Liver (tissue), 9 donors: Measurements from ENCODE around the gene SLC27A4. TPM values are rescaled to one million over a fixed set of nuclear protein-coding genes. Genes with fewer than 3 reads are reported as not detected.

Source experiments
- DNase-seq: peaks from one replicate; pipeline ENCODE4 v3.0.0-alpha.2; 2017; ENCODE audit warnings: low spot score
- H3K27ac ChIP-seq, 2 donors: one replicate each; pipeline ENCODE4 v1.7.0; 2013; ENCODE audit warnings: inconsistent platforms in 2 of 2, low read length in 2 of 2, control low read depth in 1 of 2, low read depth in 1 of 2, mild to moderate bottlenecking in 1 of 2
- H3K27me3 ChIP-seq, 4 donors: one replicate each; pipeline versions ENCODE4 v1.6.1 to v1.7.0; 2013; ENCODE audit warnings: low read length in 3 of 4, inconsistent platforms in 1 of 4, mild to moderate bottlenecking in 1 of 4, moderate library complexity in 1 of 4; ENCODE audit not compliant: control insufficient read depth in 4 of 4, insufficient read depth in 4 of 4
- H3K36me3 ChIP-seq, 4 donors: one replicate each; pipeline versions ENCODE4 v1.6.1 to v1.7.0; 2013; ENCODE audit warnings: low read length in 3 of 4, mild to moderate bottlenecking in 3 of 4, low read depth in 1 of 4, moderate library complexity in 1 of 4; ENCODE audit not compliant: control insufficient read depth in 4 of 4, insufficient read depth in 3 of 4
- H3K4me1 ChIP-seq, 4 donors: one replicate each; pipeline versions ENCODE4 v1.6.1 to v1.7.0; 2013; ENCODE audit warnings: low read length in 3 of 4, mild to moderate bottlenecking in 3 of 4, moderate library complexity in 1 of 4; ENCODE audit not compliant: control insufficient read depth in 4 of 4, insufficient read depth in 4 of 4
- H3K4me3 ChIP-seq, 3 donors: one replicate each; pipeline versions ENCODE4 v1.6.1 to v1.7.0; 2013; ENCODE audit warnings: low read length in 3 of 3, control low read depth in 1 of 3, low read depth in 1 of 3, mild to moderate bottlenecking in 1 of 3
- H3K9ac ChIP-seq, 2 donors: one replicate each; pipeline ENCODE4 v1.7.0; 2013; ENCODE audit warnings: low read length in 2 of 2, mild to moderate bottlenecking in 2 of 2, moderate library complexity in 2 of 2, control low read depth in 1 of 2, low read depth in 1 of 2
- H3K9me3 ChIP-seq, 4 donors: one replicate each; pipeline versions ENCODE4 v1.6.1 to v1.7.0; 2013; ENCODE audit warnings: low read length in 3 of 4; ENCODE audit not compliant: control insufficient read depth in 4 of 4
- EGR1 ChIP-seq, 2 donors: IDR thresholded peaks; 2 replicates each; pipeline ENCODE4 v1.6.1; 2016 to 2018; ENCODE audit warnings: antibody characterized with exemption in 2 of 2, low read depth in 2 of 2
- FOXA1 ChIP-seq: IDR thresholded peaks from 2 replicates; pipeline ENCODE4 v1.6.1; 2016; ENCODE audit warnings: antibody characterized with exemption
- FOXA2 ChIP-seq: IDR thresholded peaks from 2 replicates; pipeline ENCODE4 v1.6.1; 2016; ENCODE audit warnings: antibody characterized with exemption
- GABPA ChIP-seq, 2 donors: IDR thresholded peaks in 1 of 2; conservative IDR thresholded peaks in 1 of 2; 2 replicates each; pipeline ENCODE4 v1.6.1; 2016; ENCODE audit warnings: antibody characterized with exemption in 2 of 2, mild to moderate bottlenecking in 1 of 2, moderate library complexity in 1 of 2
- HNF4A ChIP-seq, 2 donors: conservative IDR thresholded peaks; 2 replicates each; pipeline ENCODE4 v1.6.1; 2016; ENCODE audit warnings: antibody characterized with exemption in 2 of 2, mild to moderate bottlenecking in 2 of 2
- HNF4G ChIP-seq: IDR thresholded peaks from 2 replicates; pipeline ENCODE4 v1.6.1; 2016; ENCODE audit warnings: antibody characterized with exemption
- JUND ChIP-seq, 2 donors: IDR thresholded peaks; 2 replicates each; pipeline ENCODE4 v1.6.1; 2016; ENCODE audit warnings: antibody characterized with exemption in 2 of 2
- NR2F2 ChIP-seq: IDR thresholded peaks from 2 replicates; pipeline ENCODE4 v1.6.1; 2016; ENCODE audit warnings: antibody characterized with exemption
- RAD21 ChIP-seq, 2 donors: IDR thresholded peaks; 2 replicates each; pipeline ENCODE4 v1.6.1; 2016; ENCODE audit warnings: antibody characterized with exemption in 2 of 2, mild to moderate bottlenecking in 2 of 2
- SP1 ChIP-seq: IDR thresholded peaks from 2 replicates; pipeline ENCODE4 v1.6.1; 2018; ENCODE audit warnings: antibody characterized with exemption, mild to moderate bottlenecking
- TAF1 ChIP-seq: conservative IDR thresholded peaks from 2 replicates; pipeline ENCODE4 v1.6.1; 2016; ENCODE audit warnings: antibody characterized with exemption, mild to moderate bottlenecking
- YY1 ChIP-seq: IDR thresholded peaks from 2 replicates; pipeline ENCODE4 v1.6.1; 2016; ENCODE audit warnings: antibody characterized with exemption, mild to moderate bottlenecking
- whole genome bisulfite sequencing: extraction: QIAGEN DNeasy Blood & Tissue Kit; methylation state at CpG from one replicate; pipeline ENCODE4 v1.1.7; 2013; 5-methylcytosine and 5-hydroxymethylcytosine counted together
- polyA plus RNA-seq, 2 donors: library from polyadenylated mRNA; stranded (reverse) in 1 of 2; unstranded in 1 of 2; fragments of 200-250 nt in 1 of 2; fragments of >200 nt in 1 of 2; fragmentation: Nextera tagmentation in 1 of 2; extraction: Ambion mirVana in 1 of 2; gene quantifications; one replicate each; pipeline versions ENCODE4 v1.2.1 to v1.2.3, GENCODE V29; 2013 to 2015
- total RNA-seq, 2 donors: library from RNA; depleted of rRNA; stranded (reverse); fragments of >200 nt; gene quantifications; one replicate each; pipeline ENCODE4 v1.2.3, GENCODE V29; 2014
- TF ChIP-seq, protein P1 (sequence below): fragments of 150-350 bp; IDR thresholded peaks from 2 replicates; pipeline ENCODE4 v1.5.1; 2017; ENCODE audit warnings: improper control_type of control experiment, low read depth, low read length; ENCODE audit not compliant: missing input control
- TF ChIP-seq, protein P2 (sequence below): IDR thresholded peaks from 2 replicates; pipeline ENCODE4 v1.6.1; 2016; ENCODE audit warnings: antibody characterized with exemption, mild to moderate bottlenecking
- TF ChIP-seq, protein P3 (sequence below): IDR thresholded peaks from 2 replicates; pipeline ENCODE4 v1.6.1; 2016; ENCODE audit warnings: antibody characterized with exemption
- TF ChIP-seq, protein P4 (sequence below): IDR thresholded peaks from 2 replicates; pipeline ENCODE4 v1.6.1; 2016; ENCODE audit warnings: antibody characterized with exemption
- TF ChIP-seq, protein P5 (sequence below): IDR thresholded peaks from 2 replicates; pipeline ENCODE4 v1.6.1; 2016; ENCODE audit warnings: antibody characterized with exemption
- donor health status: healthy.
- donor health status: healthy.
- donor health status: healthy.
- donor health status: healthy.
- donor health status: healthy.

Gene SLC27A4
- total and polyA plus RNA-seq, 4 donors: 5.9 to 36.4 (median 14.7) TPM

DNA sequence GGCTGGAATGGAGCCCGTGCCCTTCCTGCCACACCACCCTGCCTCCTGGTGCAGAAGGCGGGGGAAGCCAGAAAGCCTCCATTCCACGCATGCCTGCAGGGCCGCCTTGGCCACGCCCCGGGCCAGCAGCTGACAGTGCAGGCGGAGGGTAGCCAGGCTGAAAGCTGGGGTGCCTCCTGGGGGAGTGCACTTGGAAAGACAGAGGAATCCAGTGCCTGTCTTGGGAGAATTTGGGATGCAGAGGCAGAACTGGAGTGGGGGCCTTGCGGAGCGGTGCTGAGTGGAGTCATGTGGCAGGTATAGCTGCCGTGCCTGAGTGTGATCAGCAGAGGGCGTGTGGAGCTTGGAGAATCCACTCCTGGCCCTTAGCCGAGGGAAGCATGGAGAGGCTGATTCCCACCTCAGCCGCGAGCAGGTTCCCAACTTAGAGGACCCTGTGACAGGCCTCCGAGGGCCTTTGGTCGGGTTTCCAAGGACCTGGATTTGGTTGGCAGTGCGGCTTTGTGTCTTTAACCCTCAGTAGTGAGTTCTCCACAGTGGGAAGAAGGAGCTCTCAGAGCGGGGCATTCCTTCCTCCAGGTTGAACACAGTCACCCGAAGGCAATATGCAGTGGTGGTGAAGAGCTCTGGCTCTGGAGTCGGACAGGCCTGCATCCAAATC lies 21.8 kb downstream of the SLC27A4 start:
- 12% methylated on average over 20 of the region's 20 CpGs for WGBS
- Histone ChIP-seq H3K9ac (peak overlapping the region in 1 of 2 donors; percentile 13), H3K36me3 (no peaks in the 10 kb centered on the region), H3K27me3 (no peaks in the 10 kb centered on the region), H3K4me1 (peaks cover 3 to 22% (median 11%) of the 10 kb centered on the region in 4 donors), H3K4me3 (peak overlapping the region in 2 of 3 donors; percentile 51 to 65), H3K9me3 (no peaks in the 10 kb centered on the region), H3K27ac (no peak overlapping the region)
- DNase-seq: peak; percentile 79
- TF ChIP-seq, protein P1, sequence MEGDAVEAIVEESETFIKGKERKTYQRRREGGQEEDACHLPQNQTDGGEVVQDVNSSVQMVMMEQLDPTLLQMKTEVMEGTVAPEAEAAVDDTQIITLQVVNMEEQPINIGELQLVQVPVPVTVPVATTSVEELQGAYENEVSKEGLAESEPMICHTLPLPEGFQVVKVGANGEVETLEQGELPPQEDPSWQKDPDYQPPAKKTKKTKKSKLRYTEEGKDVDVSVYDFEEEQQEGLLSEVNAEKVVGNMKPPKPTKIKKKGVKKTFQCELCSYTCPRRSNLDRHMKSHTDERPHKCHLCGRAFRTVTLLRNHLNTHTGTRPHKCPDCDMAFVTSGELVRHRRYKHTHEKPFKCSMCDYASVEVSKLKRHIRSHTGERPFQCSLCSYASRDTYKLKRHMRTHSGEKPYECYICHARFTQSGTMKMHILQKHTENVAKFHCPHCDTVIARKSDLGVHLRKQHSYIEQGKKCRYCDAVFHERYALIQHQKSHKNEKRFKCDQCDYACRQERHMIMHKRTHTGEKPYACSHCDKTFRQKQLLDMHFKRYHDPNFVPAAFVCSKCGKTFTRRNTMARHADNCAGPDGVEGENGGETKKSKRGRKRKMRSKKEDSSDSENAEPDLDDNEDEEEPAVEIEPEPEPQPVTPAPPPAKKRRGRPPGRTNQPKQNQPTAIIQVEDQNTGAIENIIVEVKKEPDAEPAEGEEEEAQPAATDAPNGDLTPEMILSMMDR: peak; percentile 75
- TF ChIP-seq RAD21 (IDR thresholded peaks at IDR 0.05): peak; percentile 86 to 90
- TF ChIP-seq HNF4A (conservative IDR thresholded peaks at IDR 0.05): no peak
- TF ChIP-seq NR2F2: no peak
- no peak for TF ChIP-seq JUND (IDR thresholded peaks at IDR 0.05)
- TF ChIP-seq, protein P2, sequence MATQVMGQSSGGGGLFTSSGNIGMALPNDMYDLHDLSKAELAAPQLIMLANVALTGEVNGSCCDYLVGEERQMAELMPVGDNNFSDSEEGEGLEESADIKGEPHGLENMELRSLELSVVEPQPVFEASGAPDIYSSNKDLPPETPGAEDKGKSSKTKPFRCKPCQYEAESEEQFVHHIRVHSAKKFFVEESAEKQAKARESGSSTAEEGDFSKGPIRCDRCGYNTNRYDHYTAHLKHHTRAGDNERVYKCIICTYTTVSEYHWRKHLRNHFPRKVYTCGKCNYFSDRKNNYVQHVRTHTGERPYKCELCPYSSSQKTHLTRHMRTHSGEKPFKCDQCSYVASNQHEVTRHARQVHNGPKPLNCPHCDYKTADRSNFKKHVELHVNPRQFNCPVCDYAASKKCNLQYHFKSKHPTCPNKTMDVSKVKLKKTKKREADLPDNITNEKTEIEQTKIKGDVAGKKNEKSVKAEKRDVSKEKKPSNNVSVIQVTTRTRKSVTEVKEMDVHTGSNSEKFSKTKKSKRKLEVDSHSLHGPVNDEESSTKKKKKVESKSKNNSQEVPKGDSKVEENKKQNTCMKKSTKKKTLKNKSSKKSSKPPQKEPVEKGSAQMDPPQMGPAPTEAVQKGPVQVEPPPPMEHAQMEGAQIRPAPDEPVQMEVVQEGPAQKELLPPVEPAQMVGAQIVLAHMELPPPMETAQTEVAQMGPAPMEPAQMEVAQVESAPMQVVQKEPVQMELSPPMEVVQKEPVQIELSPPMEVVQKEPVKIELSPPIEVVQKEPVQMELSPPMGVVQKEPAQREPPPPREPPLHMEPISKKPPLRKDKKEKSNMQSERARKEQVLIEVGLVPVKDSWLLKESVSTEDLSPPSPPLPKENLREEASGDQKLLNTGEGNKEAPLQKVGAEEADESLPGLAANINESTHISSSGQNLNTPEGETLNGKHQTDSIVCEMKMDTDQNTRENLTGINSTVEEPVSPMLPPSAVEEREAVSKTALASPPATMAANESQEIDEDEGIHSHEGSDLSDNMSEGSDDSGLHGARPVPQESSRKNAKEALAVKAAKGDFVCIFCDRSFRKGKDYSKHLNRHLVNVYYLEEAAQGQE: no peak
- TF ChIP-seq YY1: peak; percentile 57
- no peak for TF ChIP-seq EGR1 (IDR thresholded peaks at IDR 0.05; ENCODE audit: low read depth in 2 of 2)

DNA sequence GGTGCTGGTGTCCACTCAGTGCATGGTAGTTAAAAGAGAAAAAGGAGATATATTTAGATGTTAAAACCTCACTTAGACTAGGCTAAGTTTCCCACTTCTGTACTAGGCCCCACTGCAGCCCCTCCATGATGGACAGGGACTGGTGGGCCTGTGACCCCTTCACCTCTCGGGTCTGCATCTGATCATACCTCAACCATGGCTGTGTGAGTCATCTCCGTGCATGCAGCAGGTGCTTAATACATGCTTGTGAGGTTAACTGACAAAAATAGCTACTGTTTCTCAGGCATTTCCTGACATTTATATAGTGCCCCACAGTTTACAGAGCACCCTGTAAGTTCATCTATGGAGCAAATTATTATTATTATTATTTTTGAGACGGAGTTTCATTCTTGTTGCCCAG lies 22.4 kb downstream of the SLC27A4 start:
- no peak overlapping the region for H3K4me3 ChIP-seq
- 86% methylated on average over 3 of the region's 3 CpGs for WGBS
- H3K27me3 ChIP-seq: no peaks in the 10 kb centered on the region
- TF ChIP-seq, protein P3, sequence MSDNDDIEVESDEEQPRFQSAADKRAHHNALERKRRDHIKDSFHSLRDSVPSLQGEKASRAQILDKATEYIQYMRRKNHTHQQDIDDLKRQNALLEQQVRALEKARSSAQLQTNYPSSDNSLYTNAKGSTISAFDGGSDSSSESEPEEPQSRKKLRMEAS: no peak
- no peaks in the 10 kb centered on the region for H3K36me3 ChIP-seq
- H3K9me3 ChIP-seq: no peaks in the 10 kb centered on the region
- no peak overlapping the region for H3K27ac ChIP-seq
- no peak overlapping the region for H3K9ac ChIP-seq
- no peak for DNase-seq
- peaks cover 3 to 18% (median 9%) of the 10 kb centered on the region in 4 donors for H3K4me1 ChIP-seq

DNA sequence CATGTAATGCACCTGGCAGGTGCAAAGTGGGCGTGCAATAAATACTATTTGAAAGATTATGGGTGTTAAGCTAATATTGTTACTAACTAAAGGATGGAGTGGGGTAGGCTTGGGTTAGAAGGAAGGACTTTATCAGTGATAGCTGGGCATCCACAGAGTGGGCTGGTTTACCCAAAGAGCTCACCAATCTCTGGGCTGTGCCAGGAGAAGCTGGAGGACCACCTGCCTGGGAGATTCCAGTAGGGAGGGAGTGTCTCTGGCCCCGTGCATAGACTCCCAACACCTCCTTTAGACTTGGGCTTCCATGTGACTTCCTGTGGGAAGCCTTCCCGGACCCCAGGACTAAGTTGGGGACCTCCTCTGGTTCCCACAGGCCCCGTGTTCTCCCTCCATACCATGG lies 25.2 kb downstream of the SLC27A4 start:
- no peaks in the 10 kb centered on the region for H3K36me3 ChIP-seq
- H3K4me1 ChIP-seq: peaks cover 3 to 18% (median 11%) of the 10 kb centered on the region in 4 donors
- no peak overlapping the region for H3K9ac ChIP-seq
- H3K27ac ChIP-seq: no peak overlapping the region
- H3K27me3 ChIP-seq: no peaks in the 10 kb centered on the region
- WGBS: 87% methylated on average over 4 of the region's 4 CpGs
- DNase-seq: no peak
- H3K9me3 ChIP-seq: no peaks in the 10 kb centered on the region
- no peak overlapping the region for H3K4me3 ChIP-seq
- TF ChIP-seq SP1 (no peak), TAF1 (no peak), YY1 (no peak), HNF4G (no peak), EGR1 (IDR thresholded peaks at IDR 0.05; ENCODE audit: low read depth in 2 of 2) (no peak), FOXA1 (no peak), JUND (IDR thresholded peaks at IDR 0.05) (no peak), FOXA2 (no peak), RAD21 (IDR thresholded peaks at IDR 0.05) (no peak), HNF4A (conservative IDR thresholded peaks at IDR 0.05) (no peak), GABPA (IDR thresholded peaks at IDR 0.05 in 1 of 2, conservative IDR thresholded peaks at IDR 0.05 in 1 of 2) (no peak)
- TF ChIP-seq, protein P4, sequence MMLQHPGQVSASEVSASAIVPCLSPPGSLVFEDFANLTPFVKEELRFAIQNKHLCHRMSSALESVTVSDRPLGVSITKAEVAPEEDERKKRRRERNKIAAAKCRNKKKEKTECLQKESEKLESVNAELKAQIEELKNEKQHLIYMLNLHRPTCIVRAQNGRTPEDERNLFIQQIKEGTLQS: no peak
- TF ChIP-seq, protein P3: no peak
- TF ChIP-seq, protein P5, sequence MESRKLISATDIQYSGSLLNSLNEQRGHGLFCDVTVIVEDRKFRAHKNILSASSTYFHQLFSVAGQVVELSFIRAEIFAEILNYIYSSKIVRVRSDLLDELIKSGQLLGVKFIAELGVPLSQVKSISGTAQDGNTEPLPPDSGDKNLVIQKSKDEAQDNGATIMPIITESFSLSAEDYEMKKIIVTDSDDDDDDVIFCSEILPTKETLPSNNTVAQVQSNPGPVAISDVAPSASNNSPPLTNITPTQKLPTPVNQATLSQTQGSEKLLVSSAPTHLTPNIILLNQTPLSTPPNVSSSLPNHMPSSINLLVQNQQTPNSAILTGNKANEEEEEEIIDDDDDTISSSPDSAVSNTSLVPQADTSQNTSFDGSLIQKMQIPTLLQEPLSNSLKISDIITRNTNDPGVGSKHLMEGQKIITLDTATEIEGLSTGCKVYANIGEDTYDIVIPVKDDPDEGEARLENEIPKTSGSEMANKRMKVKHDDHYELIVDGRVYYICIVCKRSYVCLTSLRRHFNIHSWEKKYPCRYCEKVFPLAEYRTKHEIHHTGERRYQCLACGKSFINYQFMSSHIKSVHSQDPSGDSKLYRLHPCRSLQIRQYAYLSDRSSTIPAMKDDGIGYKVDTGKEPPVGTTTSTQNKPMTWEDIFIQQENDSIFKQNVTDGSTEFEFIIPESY: no peak
- TF ChIP-seq, protein P1: no peak
